BLaER1 treated with 17β-estradiol and CSF1 and Interleukin-3, amounts not matched to agents 10 nM and 100 nM (cell line): ENCODE results near the gene ZSCAN21.

ENCODE experiments used
- H3K27ac ChIP-seq, 11 experiments: shearing (Covaris generic); formaldehyde crosslinking; 2 replicates each; pipeline ENCODE4 v1.8.1; 2022
- H3K27me3 ChIP-seq, 11 experiments: shearing (Covaris generic); formaldehyde crosslinking; 2 replicates each; pipeline ENCODE4 v1.8.1; 2022
- H3K36me3 ChIP-seq, 11 experiments: shearing (Covaris generic); formaldehyde crosslinking; 2 replicates each; pipeline ENCODE4 v1.8.1; 2022
- H3K4me1 ChIP-seq, 10 experiments: shearing (Covaris generic); formaldehyde crosslinking; 2 replicates each; pipeline ENCODE4 v1.8.1; 2022
- H3K4me2 ChIP-seq, 11 experiments: shearing (Covaris generic); formaldehyde crosslinking; 2 replicates each; pipeline ENCODE4 v1.8.1; 2022
- H3K4me3 ChIP-seq, 10 experiments: shearing (Covaris generic); formaldehyde crosslinking; 2 replicates each; pipeline ENCODE4 v1.8.1; 2022
- H3K9ac ChIP-seq, 11 experiments: shearing (Covaris generic); formaldehyde crosslinking; 2 replicates each; pipeline ENCODE4 v1.8.1; 2022
- H3K9me3 ChIP-seq, 11 experiments: shearing (Covaris generic); formaldehyde crosslinking; replicated peaks in 1 of 11; 2 replicates each; pipeline ENCODE4 v1.8.1; 2022
- H4K20me1 ChIP-seq, 11 experiments: shearing (Covaris generic); formaldehyde crosslinking; 2 replicates each; pipeline ENCODE4 v1.8.1; 2022
- Cebpa-rat ChIP-seq, 11 experiments: shearing (Covaris generic); IDR thresholded peaks; 2 replicates each; pipeline ENCODE4 v1.8.1; 2022

The ZSCAN21 gene

DNA sequence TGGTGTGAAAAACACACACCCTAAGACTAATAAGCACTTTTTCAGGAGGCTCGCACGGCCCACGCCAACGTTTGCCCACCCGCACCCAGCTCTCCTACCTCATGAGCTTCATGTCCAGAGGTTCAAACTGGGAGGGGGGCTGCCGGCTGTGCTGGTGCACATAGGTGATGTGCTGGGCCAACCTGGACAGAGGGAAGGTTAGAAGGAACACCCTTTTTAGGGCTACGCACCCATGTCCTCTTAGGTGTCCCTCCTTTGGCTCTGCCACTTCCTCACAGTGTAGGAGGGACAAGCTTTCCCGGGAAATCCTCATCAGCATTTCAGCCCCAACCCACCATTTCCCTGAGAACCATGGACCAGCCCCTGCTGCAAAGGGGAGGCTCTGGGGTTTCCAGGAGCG, 45.7 kb downstream of the ZSCAN21 start:
- no peak overlapping the region for H3K4me2 ChIP-seq
- H3K27ac ChIP-seq, result no peak overlapping the region
- H3K4me1 ChIP-seq, result peaks cover 28 to 56% (median 37%) of the 10 kb centered on the region in 10 experiments
- peaks cover 92 to 99% (median 97%) of the 10 kb centered on the region in 11 experiments for H3K36me3 ChIP-seq
- peak overlapping the region in 6 of 11 experiments; percentile 8 to 44 (median 31); a peak in 6 of 22 replicates for H3K9ac ChIP-seq
- no peaks in the 10 kb centered on the region for H3K27me3 ChIP-seq
- no peak overlapping the region for H3K4me3 ChIP-seq
- no peak for TF ChIP-seq Cebpa-rat (IDR thresholded peaks at IDR 0.05)
- peaks cover 0 to 95% (median 88%) of the 10 kb centered on the region in 11 experiments; a peak in 19 of 22 replicates for H4K20me1 ChIP-seq
- H3K9me3 ChIP-seq, result no peaks in the 10 kb centered on the region

DNA sequence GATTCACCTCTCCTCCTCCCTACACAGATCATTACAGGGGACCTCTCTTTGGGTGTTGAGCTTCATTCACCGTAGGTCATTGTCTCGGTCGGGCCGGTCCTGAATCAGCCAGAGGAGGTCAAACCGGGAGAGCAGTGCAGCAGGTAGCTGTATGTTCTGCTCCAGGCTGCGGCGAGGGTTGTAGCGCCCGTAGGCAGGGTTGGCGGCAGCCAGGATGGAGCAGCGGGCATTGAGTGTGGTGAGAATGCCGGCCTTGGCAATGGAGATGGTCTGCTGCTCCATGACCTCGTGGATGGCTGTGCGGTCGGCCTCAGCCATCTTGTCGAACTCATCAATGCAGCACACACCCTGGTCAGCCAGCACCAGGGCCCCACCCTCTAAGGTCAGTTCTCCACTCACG, 46.1 kb downstream of the ZSCAN21 start:
- peaks cover 0 to 95% (median 88%) of the 10 kb centered on the region in 11 experiments; a peak in 19 of 22 replicates for H4K20me1 ChIP-seq
- H3K27ac ChIP-seq, result no peak overlapping the region

DNA sequence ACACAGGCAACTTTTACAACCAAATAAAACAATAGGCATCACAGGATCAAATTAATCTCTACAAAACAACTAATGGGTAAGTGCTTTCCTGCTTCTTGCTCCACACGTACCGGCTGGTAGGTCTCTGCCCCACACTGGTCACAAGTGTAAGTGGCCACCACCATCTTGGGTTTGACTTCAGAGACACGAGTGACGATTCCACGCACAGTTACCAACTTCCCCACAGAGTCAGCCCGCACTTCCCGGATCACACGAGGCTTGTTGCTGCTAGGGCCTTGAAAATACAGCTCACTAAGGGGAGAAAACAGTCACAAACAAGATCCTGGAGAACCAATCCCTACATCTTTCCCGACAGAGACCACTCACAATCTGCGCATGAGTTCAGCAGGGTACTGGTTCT, 49.3 kb downstream of the ZSCAN21 start:
- Histone ChIP-seq H3K4me2 (peak overlapping the region; percentile 86 to 99 (median 92)), H3K9me3 (no peaks in the 10 kb centered on the region), H3K4me1 (peaks cover 28 to 60% (median 45%) of the 10 kb centered on the region in 10 experiments), H3K27me3 (no peaks in the 10 kb centered on the region), H3K36me3 (peaks cover 61 to 75% (median 70%) of the 10 kb centered on the region in 11 experiments), H4K20me1 (peaks cover 0 to 65% (median 62%) of the 10 kb centered on the region in 11 experiments; a peak in 18 of 22 replicates), H3K27ac (peak overlapping the region in 10 of 11 experiments; percentile 79 to 99 (median 96); a peak in 17 of 22 replicates), H3K4me3 (peak overlapping the region in 9 of 10 experiments; percentile 80 to 97 (median 87); a peak in 18 of 20 replicates), H3K9ac (peak overlapping the region; percentile 78 to 99 (median 97); a peak in 20 of 22 replicates)
- TF ChIP-seq Cebpa-rat (IDR thresholded peaks at IDR 0.05), result no peak

More for the DNA sequence above, 46.1 kb downstream of the ZSCAN21 start:
- no peak for TF ChIP-seq Cebpa-rat (IDR thresholded peaks at IDR 0.05)
- peaks cover 88 to 95% (median 93%) of the 10 kb centered on the region in 11 experiments for H3K36me3 ChIP-seq
- H3K4me1 ChIP-seq, result peaks cover 24 to 52% (median 34%) of the 10 kb centered on the region in 10 experiments
- no peak overlapping the region for H3K4me3 ChIP-seq
- H3K4me2 ChIP-seq, result no peak overlapping the region
- peak overlapping the region in 9 of 11 experiments; percentile 8 to 44 (median 25); a peak in 9 of 22 replicates for H3K9ac ChIP-seq
- H3K9me3 ChIP-seq, result no peaks in the 10 kb centered on the region
- no peaks in the 10 kb centered on the region for H3K27me3 ChIP-seq

DNA sequence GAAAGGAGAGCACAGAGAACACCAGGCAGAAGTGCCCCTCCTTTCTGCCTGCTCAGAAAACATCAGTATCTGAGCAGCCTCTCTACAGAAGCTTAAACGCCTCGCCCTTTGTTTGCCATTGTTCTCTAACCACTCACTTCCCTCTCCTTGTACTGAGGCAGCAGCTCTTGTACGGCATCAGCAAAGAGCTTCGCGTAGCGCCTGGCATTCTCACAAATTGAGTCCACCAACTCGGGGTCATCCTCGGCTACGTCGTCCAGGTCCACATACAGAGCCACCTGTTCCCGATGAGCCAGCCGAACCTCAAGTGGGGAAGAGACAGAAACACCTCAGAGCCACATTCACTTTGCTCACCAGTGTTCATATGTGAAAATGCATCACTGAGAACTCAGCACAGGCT, 49.9 kb downstream of the ZSCAN21 start:
- H3K27ac ChIP-seq, result peak overlapping the region in 10 of 11 experiments; percentile 79 to 99 (median 96); a peak in 20 of 22 replicates
- peak overlapping the region; percentile 86 to 99 (median 92) for H3K4me2 ChIP-seq
- no peaks in the 10 kb centered on the region for H3K27me3 ChIP-seq
- H3K4me1 ChIP-seq, result peaks cover 28 to 61% (median 47%) of the 10 kb centered on the region in 10 experiments
- no peak for TF ChIP-seq Cebpa-rat (IDR thresholded peaks at IDR 0.05)
- no peaks in the 10 kb centered on the region for H3K9me3 ChIP-seq
- peak overlapping the region; percentile 77 to 97 (median 86) for H3K4me3 ChIP-seq
- peak overlapping the region; percentile 78 to 99 (median 97) for H3K9ac ChIP-seq
- peaks cover 0 to 60% (median 56%) of the 10 kb centered on the region in 11 experiments; a peak in 18 of 22 replicates for H4K20me1 ChIP-seq
- peaks cover 61 to 75% (median 70%) of the 10 kb centered on the region in 11 experiments for H3K36me3 ChIP-seq

DNA sequence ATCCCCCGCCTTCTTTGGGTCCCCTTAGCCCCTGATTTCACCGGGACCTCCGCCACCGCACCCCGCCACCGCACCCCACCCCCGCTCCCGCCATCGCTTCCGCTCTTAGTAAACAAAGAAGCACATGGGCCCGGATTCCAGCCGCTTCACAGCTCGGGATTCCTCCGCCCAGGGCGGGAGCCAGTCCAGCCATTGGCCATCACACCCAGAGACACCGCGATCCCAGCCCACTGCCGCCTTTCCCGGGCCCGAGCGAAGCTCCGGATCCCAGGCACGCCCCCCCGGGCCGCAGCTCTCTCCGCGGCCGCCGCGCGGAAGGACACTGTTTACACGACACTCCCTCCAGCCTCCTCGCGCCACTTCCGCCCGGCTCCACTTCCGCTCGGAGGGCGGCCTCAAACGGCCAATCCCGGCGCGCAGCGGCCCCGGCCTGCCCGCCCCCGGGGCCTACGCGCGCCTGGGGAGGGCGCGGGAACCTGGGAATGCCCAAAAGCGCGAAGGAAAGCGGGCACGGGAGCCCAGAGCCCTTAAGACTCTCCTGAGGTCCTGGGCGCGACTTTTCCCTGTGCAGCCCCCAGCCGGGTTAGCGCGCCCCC, 50.9 kb downstream of the ZSCAN21 start:
- Histone ChIP-seq H3K4me1 (peaks cover 28 to 59% (median 48%) of the 10 kb centered on the region in 10 experiments), H3K9me3 (no peaks in the 10 kb centered on the region), H3K27me3 (no peaks in the 10 kb centered on the region), H3K4me3 (peak overlapping the region; percentile 77 to 97 (median 86)), H3K4me2 (peak overlapping the region; percentile 86 to 99 (median 92)), H3K27ac (peak overlapping the region; percentile 45 to 99 (median 96); a peak in 21 of 22 replicates), H3K36me3 (peaks cover 61 to 75% (median 69%) of the 10 kb centered on the region in 11 experiments), H3K9ac (peak overlapping the region; percentile 78 to 99 (median 97)), H4K20me1 (peaks cover 0 to 49% (median 45%) of the 10 kb centered on the region in 11 experiments; a peak in 18 of 22 replicates)
- TF ChIP-seq Cebpa-rat (IDR thresholded peaks at IDR 0.05), result no peak

DNA sequence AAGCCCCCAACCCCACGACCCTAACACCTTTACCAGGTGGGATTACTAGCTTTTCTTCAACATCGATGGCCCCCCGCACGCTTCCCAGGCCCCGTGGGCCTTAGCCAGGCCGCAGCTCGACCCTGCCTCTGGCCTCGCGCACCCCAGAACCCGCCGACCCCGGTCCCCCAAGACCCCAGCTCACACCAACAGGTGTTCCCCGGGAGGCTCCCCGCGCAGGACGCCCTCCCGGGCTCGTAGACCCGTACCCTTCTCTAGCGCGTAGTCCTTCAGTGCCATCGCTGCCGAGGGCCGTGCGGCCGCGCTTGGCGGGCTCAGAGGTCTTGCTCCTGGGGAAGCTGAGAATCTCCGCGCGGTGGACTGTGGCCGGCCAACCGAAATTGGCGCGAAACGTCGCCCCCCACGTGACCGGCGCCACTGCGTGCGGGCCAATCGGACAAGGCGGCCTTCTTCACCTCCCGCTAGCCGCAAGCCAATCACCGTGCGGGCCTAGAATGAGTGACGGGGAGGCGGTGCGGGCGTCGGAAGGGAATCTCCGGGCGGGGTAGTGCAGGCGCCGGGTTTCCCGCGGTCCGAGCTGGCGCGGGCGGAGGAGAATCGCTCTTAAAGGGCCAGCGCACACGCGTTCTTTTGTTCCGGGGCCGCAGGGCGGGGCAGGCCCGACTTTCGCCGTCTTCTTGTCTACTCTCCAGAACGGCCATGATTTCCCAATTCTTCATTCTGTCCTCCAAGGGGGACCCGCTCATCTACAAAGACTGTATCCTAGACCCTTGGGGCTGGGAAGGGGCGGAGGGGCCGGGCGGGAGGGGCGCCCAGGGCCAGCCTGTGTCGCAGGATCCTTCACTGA, 51.7 kb downstream of the ZSCAN21 start, which contains the start of the genes AP4M1 and MCM7:
TSS of gene AP4M1 (plus strand) at position 628 of the 847 bp plus-strand sequence. CDS start at position 700, 72 bp downstream.
TSS of gene MCM7 (minus strand) at position 382 of the 847 bp plus-strand sequence. CDS start at position 279, 103 bp downstream.
- H3K36me3 ChIP-seq, result peaks cover 61 to 75% (median 69%) of the 10 kb centered on the region in 11 experiments

DNA sequence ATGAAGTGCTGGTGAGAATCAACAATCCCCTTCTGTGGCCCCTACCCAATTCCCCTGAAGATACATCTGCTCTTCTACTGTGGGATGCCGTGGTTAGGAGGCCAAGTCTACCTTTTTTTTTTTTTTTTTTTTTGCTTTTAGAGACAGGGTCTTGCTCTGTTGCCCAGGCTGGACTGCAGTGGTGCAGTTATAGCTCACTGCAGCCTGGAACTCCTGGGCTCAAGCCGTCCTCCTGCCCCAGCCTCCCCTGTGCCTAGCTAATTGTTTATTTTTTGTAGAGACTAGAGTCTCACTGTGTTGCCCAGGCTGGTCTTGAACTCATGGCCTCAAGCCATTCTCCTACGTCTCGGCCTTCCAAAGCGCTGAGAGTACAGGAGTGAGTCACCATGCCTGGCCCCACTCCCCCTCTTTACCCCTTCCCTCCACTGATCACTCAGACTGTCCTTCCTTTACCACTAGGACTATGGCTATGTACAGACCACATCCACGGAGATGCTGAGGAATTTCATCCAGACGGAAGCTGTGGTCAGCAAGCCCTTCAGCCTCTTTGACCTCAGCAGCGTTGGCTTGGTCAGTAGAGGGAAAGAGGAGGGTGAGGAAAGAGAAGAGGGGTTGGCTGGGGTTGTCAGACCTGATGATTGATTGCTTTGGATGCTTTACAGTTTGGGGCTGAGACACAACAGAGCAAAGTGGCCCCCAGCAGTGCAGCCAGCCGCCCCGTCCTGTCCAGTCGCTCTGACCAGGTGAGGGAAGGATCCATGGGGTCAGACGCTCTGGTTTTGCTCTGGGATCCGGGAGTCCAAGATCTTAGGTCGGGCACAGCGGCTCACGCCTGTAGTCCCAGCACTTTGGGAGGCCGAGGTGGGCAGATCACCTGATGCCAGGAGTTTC, 53.6 kb downstream of the ZSCAN21 start:
- peaks cover 60 to 75% (median 68%) of the 10 kb centered on the region in 11 experiments for H3K36me3 ChIP-seq
- H3K27me3 ChIP-seq, result no peaks in the 10 kb centered on the region
- peaks cover 0 to 37% (median 19%) of the 10 kb centered on the region in 11 experiments; a peak in 16 of 22 replicates for H4K20me1 ChIP-seq
- H3K4me2 ChIP-seq, result peak overlapping the region; percentile 85 to 98 (median 91); a peak in 21 of 22 replicates
- peaks cover 25 to 50% (median 40%) of the 10 kb centered on the region in 10 experiments for H3K4me1 ChIP-seq
- peak overlapping the region; percentile 79 to 99 (median 97); a peak in 20 of 22 replicates for H3K9ac ChIP-seq
- peak overlapping the region in 7 of 11 experiments; percentile 94 to 99 (median 97); a peak in 10 of 22 replicates for H3K27ac ChIP-seq
- peak overlapping the region in 7 of 10 experiments; percentile 82 to 97 (median 90); a peak in 10 of 20 replicates for H3K4me3 ChIP-seq
- TF ChIP-seq Cebpa-rat (IDR thresholded peaks at IDR 0.05), result no peak
- H3K9me3 ChIP-seq, result no peaks in the 10 kb centered on the region

More for the DNA sequence above, 51.7 kb downstream of the ZSCAN21 start, which contains the start of the genes AP4M1 and MCM7:
- Histone ChIP-seq H3K27me3 (no peaks in the 10 kb centered on the region), H3K4me3 (peak within 1 kb of the TSS; percentile 77 to 97 (median 86)), H3K9ac (peak within 1 kb of the TSS; percentile 79 to 99 (median 97)), H3K27ac (peak within 1 kb of the TSS; percentile 65 to 99 (median 96)), H4K20me1 (peaks cover 0 to 44% (median 38%) of the 10 kb centered on the region in 11 experiments; a peak in 17 of 22 replicates), H3K4me1 (peaks cover 28 to 59% (median 47%) of the 10 kb centered on the region in 10 experiments), H3K9me3 (no peaks in the 10 kb centered on the region), H3K4me2 (peak within 1 kb of the TSS; percentile 87 to 99 (median 94))
- TF ChIP-seq Cebpa-rat (IDR thresholded peaks at IDR 0.05), result no peak
